Naive thymus-derived CD4-positive, alpha-beta T cell (primary cell): ENCODE measurements around the gene ZC3H12D. TPM values are rescaled to one million over a fixed set of nuclear protein-coding genes. Genes with fewer than 3 reads are reported as not detected.
"Not testable (repeated sequence)": the region's sequence is repeated elsewhere in the genome, so short reads cannot be mapped to it uniquely, and the experiment has no call there.

Experiments used
- ATAC-seq: fragments of 150-1000 bp; cut with Tn5 transposase; 2 replicates; pipeline ENCODE4 v1.10.0; 2021; ENCODE audit warnings: mild to moderate bottlenecking, moderate library complexity
- CTCF ChIA-PET: fragments of 350-600 bp; sonication (Branson Sonifier 250); formaldehyde crosslinking; loops from one replicate; lab custom pipeline; 2021; ENCODE audit warnings: antibody characterized with exemption; lab: Charles Lee
- POLR2A ChIA-PET: fragments of 350-600 bp; sonication (Branson Sonifier 250); formaldehyde crosslinking; loops from one replicate; lab custom pipeline; 2021; ENCODE audit warnings: antibody characterized with exemption, inconsistent platforms; lab: Charles Lee
- DNase-seq, 9 donors: peaks; one replicate each; pipeline versions ENCODE4 v3.0.0 to v3.0.0-alpha.2; 2020 to 2022; ENCODE audit warnings: mixed read lengths in 1 of 9
- H3K27ac ChIP-seq: one replicate; pipeline ENCODE4 v1.7.0; 2013; ENCODE audit warnings: mild to moderate bottlenecking, low read depth, low read length, moderate library complexity
- H3K27me3 ChIP-seq, 2 donors: one replicate each; pipeline ENCODE4 v1.7.0; 2013; ENCODE audit warnings: low read length in 2 of 2, mild to moderate bottlenecking in 2 of 2, moderate library complexity in 2 of 2; ENCODE audit not compliant: control insufficient read depth in 2 of 2, insufficient read depth in 2 of 2
- H3K36me3 ChIP-seq, 3 experiments: 1 replicate in 2 of 3; 2 replicates in 1 of 3; pipeline ENCODE4 v1.7.0; 2013; ENCODE audit warnings: low read length in 3 of 3, mild to moderate bottlenecking in 3 of 3, moderate library complexity in 1 of 3; ENCODE audit not compliant: insufficient read depth in 3 of 3, control insufficient read depth in 2 of 3
- H3K4me1 ChIP-seq, 2 donors: one replicate each; pipeline ENCODE4 v1.7.0; 2013; ENCODE audit warnings: low read length in 2 of 2, mild to moderate bottlenecking in 2 of 2, moderate library complexity in 1 of 2; ENCODE audit not compliant: control insufficient read depth in 2 of 2, insufficient read depth in 2 of 2
- H3K4me3 ChIP-seq: 2 replicates; pipeline ENCODE4 v1.7.0; 2013; ENCODE audit warnings: mild to moderate bottlenecking, low read length
- H3K9me3 ChIP-seq, 3 experiments: 1 replicate in 2 of 3; 2 replicates in 1 of 3; pipeline ENCODE4 v1.7.0; 2013; ENCODE audit warnings: low read length in 3 of 3; ENCODE audit not compliant: control insufficient read depth in 2 of 3
- H3K27ac Mint-ChIP-seq, 9 donors: one replicate each; pipeline ENCODE4 v1.8.0; 2020 to 2022; ENCODE audit warnings: mixed read lengths in 9 of 9, mild to moderate bottlenecking in 8 of 9, moderate library complexity in 5 of 9, inconsistent platforms in 2 of 9
- H3K27me3 Mint-ChIP-seq, 5 donors: one replicate each; pipeline ENCODE4 v1.8.0; 2021 to 2022; ENCODE audit warnings: mixed read lengths in 5 of 5, mild to moderate bottlenecking in 1 of 5
- H3K36me3 Mint-ChIP-seq, 5 donors: one replicate each; pipeline ENCODE4 v1.8.0; 2020 to 2022; ENCODE audit warnings: mixed read lengths in 5 of 5, mild to moderate bottlenecking in 3 of 5, inconsistent platforms in 1 of 5
- H3K4me1 Mint-ChIP-seq, 7 donors: one replicate each; pipeline ENCODE4 v1.8.0; 2020 to 2022; ENCODE audit warnings: mixed read lengths in 7 of 7, mild to moderate bottlenecking in 3 of 7, inconsistent platforms in 1 of 7
- H3K4me3 Mint-ChIP-seq, 10 donors: one replicate each; pipeline ENCODE4 v1.8.0; 2020 to 2022; ENCODE audit warnings: mild to moderate bottlenecking in 10 of 10, mixed read lengths in 10 of 10, moderate library complexity in 6 of 10, inconsistent platforms in 2 of 10
- H3K9me3 Mint-ChIP-seq, 11 donors: one replicate each; pipeline ENCODE4 v1.8.0; 2020 to 2022; ENCODE audit warnings: mixed read lengths in 11 of 11, mild to moderate bottlenecking in 4 of 11, inconsistent platforms in 1 of 11, moderate library complexity in 1 of 11
- intact Hi-C, 2 donors: fragments of 100-400 bp; cut with micrococcal nuclease; formaldehyde crosslinking; loops; one replicate each; pipeline ENCODE4 v1.15.1; 2023
- polyA plus RNA-seq, 2 donors: library from polyadenylated mRNA; unstranded; fragments of 300-500 nt; fragmentation: Illumina TruSeq; gene quantifications; one replicate each; pipeline ENCODE4 v1.2.3, GENCODE V29; 2021
- total RNA-seq, 6 experiments: library from RNA in 5 of 6; stranded (reverse) in 5 of 6; gene quantifications; 1 replicate in 5 of 6; 2 replicates in 1 of 6; pipeline ENCODE4 v1.2.3 and lab custom pipeline; 2021 to 2026

The ZC3H12D gene
- total and polyA plus RNA-seq, 7 experiments from 2014 or later = 1.8 to 85.6 (median 67.9) TPM

DNA sequence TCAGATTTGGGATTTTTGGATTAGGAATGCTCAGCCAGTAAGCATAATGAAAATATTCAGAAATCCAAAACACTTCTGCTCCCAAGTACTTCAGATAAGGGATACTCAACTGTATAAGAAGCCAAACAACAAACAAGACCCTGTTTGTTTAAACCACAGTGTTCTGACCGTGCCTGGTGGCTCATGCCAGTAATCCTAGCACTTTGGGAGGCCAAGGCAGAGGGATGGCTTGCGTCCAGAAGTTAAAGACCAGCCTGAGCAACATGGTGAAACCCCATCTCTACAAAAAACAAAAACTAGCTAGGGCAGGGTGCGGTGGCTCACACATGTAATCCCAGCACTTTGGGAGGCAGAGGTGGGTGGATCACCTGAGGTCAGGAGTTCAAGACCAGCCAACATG, 24.6 kb downstream of the ZC3H12D start:
- H3K4me3 Mint-ChIP-seq, H3K27ac Mint-ChIP-seq, H3K4me1 ChIP-seq, H3K27ac ChIP-seq, H3K9me3 ChIP-seq, H3K4me3 ChIP-seq, H3K9me3 Mint-ChIP-seq, DNase-seq, H3K27me3 Mint-ChIP-seq, H3K27me3 ChIP-seq, intact Hi-C loops, ATAC-seq, POLR2A ChIA-PET: not testable (repeated sequence)
- Mint-ChIP-seq H3K36me3 (peaks cover 16 to 31% (median 22%) of the 10 kb centered on the region in 5 donors), H3K4me1 (peaks cover 0 to 16% (median 11%) of the 10 kb centered on the region in 7 donors)
- H3K36me3 ChIP-seq = peaks cover 8 to 48% (median 21%) of the 10 kb centered on the region in 3 experiments
- CTCF ChIA-PET = interaction anchor here (1.8 kb wide), 1 partner anchor 56 kb away, joined by 6 read pairs; no protein-coding TSS in a partner anchor

GRCh38 chr6:149459761-149460160, 25.1 kb downstream of the ZC3H12D start:
- no peaks in the 10 kb centered on the region for H3K27me3 ChIP-seq
- H3K27ac ChIP-seq = no peak overlapping the region
- H3K4me1 ChIP-seq = no peaks in the 10 kb centered on the region
- H3K4me3 Mint-ChIP-seq = no peak overlapping the region
- H3K9me3 ChIP-seq = no peaks in the 10 kb centered on the region
- H3K36me3 ChIP-seq = peaks cover 8 to 47% (median 21%) of the 10 kb centered on the region in 3 experiments
- no peak for DNase-seq
- peaks cover 16 to 31% (median 22%) of the 10 kb centered on the region in 5 donors for H3K36me3 Mint-ChIP-seq
- H3K27ac Mint-ChIP-seq = peak overlapping the region in 1 of 9 donors; percentile 46
- ChIA-PET POLR2A (no interaction called here), CTCF (no interaction called here)
- H3K27me3 Mint-ChIP-seq = no peaks in the 10 kb centered on the region
- H3K9me3 Mint-ChIP-seq = peaks cover 0 to 2% (median 0%) of the 10 kb centered on the region in 11 donors
- peaks cover 0 to 18% (median 11%) of the 10 kb centered on the region in 7 donors for H3K4me1 Mint-ChIP-seq
- intact Hi-C loops = no loop called here
- H3K4me3 ChIP-seq = no peak overlapping the region
- no peak for ATAC-seq

GRCh38 chr6:149458806-149459205, 26.0 kb downstream of the ZC3H12D start:
- Histone ChIP-seq H3K27ac (no peak overlapping the region), H3K4me3 (no peak overlapping the region), H3K9me3 (no peaks in the 10 kb centered on the region), H3K4me1 (no peaks in the 10 kb centered on the region), H3K36me3 (peaks cover 0 to 46% (median 21%) of the 10 kb centered on the region in 3 experiments), H3K27me3 (no peaks in the 10 kb centered on the region)
- Mint-ChIP-seq H3K27me3 (no peaks in the 10 kb centered on the region), H3K4me1 (peaks cover 0 to 13% (median 7%) of the 10 kb centered on the region in 7 donors), H3K27ac (peak overlapping the region in 3 of 9 donors; percentile 23 to 58 (median 58)), H3K36me3 (peaks cover 16 to 31% (median 20%) of the 10 kb centered on the region in 5 donors), H3K4me3 (no peak overlapping the region), H3K9me3 (peaks cover 0 to 2% (median 0%) of the 10 kb centered on the region in 11 donors)
- intact Hi-C loops = no loop called here
- POLR2A ChIA-PET = interaction anchor here (0.7 kb wide), 1 partner anchor 66 kb away, joined by 3 read pairs; no protein-coding TSS in a partner anchor
- ATAC-seq (no peak), DNase-seq (no peak)
- CTCF ChIA-PET = interaction anchor here (1.1 kb wide), 1 partner anchor 27 kb away, joined by 3 read pairs; no protein-coding TSS in a partner anchor

DNA sequence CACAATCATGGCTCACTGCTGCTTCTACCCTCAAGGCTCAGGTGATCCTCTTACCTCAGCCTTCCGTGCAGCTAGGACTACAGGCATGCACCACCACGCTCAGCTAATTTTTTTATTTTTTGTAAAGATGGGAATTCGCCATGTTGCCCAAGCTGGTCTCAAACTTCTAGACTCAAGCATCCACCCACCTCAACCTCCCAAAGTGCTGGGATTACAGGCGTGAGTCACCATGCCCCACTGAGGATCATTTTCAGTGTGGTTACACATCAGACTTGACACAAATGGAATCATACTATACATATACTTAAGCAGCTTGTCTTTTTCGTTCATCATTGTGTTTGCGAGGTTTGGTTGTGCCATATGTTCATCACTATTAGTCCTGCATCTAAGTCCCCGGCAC, 26.6 kb downstream of the ZC3H12D start:
- H3K4me3 Mint-ChIP-seq = no peak overlapping the region

DNA sequence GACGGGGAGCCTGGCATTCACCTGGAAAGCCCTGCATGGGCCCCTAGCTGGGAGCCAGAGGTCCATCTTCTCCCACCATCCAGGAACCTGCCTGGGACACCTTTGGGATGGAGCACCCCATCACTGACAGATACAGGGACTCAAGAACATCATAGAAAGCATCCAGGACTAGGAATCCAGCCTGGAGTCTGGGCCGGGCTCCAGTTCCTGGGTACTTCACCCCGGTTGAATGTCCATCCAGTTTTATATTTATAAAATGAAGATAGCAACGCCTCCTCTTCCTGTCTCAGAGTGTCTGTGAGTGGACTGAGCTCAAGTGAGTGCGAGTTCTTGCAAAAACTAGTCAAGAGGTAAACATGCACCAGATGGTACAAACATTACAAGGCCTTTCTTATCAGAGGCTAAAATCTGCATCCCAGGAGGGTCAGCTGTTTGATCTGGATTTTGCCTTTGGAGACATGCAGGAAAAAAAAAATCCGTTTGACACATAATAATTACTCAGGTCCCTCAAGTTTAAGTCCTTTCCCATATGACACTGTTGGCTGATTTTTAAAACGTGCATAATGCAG, 27.4 kb downstream of the ZC3H12D start:
- ChIA-PET POLR2A (no interaction called here), CTCF (interaction anchor here (1.1 kb wide), 1 partner anchor 26 kb away, joined by 3 read pairs; no protein-coding TSS in a partner anchor)
- H3K9me3 Mint-ChIP-seq = peaks cover 0 to 2% (median 0%) of the 10 kb centered on the region in 11 donors
- H3K4me3 Mint-ChIP-seq = no peak overlapping the region
- Histone ChIP-seq H3K36me3 (peaks cover 0 to 47% (median 21%) of the 10 kb centered on the region in 3 experiments), H3K27me3 (no peaks in the 10 kb centered on the region), H3K4me3 (no peak overlapping the region), H3K4me1 (no peaks in the 10 kb centered on the region), H3K27ac (no peak overlapping the region), H3K9me3 (no peaks in the 10 kb centered on the region)
- ATAC-seq = no peak
- peak overlapping the region in 1 of 9 donors; percentile 20 for H3K27ac Mint-ChIP-seq
- no peaks in the 10 kb centered on the region for H3K27me3 Mint-ChIP-seq
- peaks cover 10 to 25% (median 16%) of the 10 kb centered on the region in 5 donors for H3K36me3 Mint-ChIP-seq
- H3K4me1 Mint-ChIP-seq = peaks cover 0 to 8% (median 0%) of the 10 kb centered on the region in 7 donors
- DNase-seq = no peak
- intact Hi-C loops = no loop called here

More for the DNA sequence above, 26.6 kb downstream of the ZC3H12D start:
- peaks cover 0 to 13% (median 4%) of the 10 kb centered on the region in 7 donors for H3K4me1 Mint-ChIP-seq
- ATAC-seq = no peak
- H3K9me3 Mint-ChIP-seq = peaks cover 0 to 2% (median 0%) of the 10 kb centered on the region in 11 donors
- H3K27me3 Mint-ChIP-seq = no peaks in the 10 kb centered on the region
- Histone ChIP-seq H3K27ac (no peak overlapping the region), H3K27me3 (no peaks in the 10 kb centered on the region), H3K4me1 (no peaks in the 10 kb centered on the region), H3K4me3 (no peak overlapping the region), H3K9me3 (no peaks in the 10 kb centered on the region), H3K36me3 (peaks cover 0 to 45% (median 21%) of the 10 kb centered on the region in 3 experiments)
- H3K27ac Mint-ChIP-seq = no peak overlapping the region
- peaks cover 16 to 27% (median 19%) of the 10 kb centered on the region in 5 donors for H3K36me3 Mint-ChIP-seq
- DNase-seq = no peak
- intact Hi-C loops = no loop called here
- ChIA-PET POLR2A (interaction anchor here (0.7 kb wide), 1 partner anchor 66 kb away, joined by 3 read pairs; no protein-coding TSS in a partner anchor), CTCF (interaction anchor here (1.1 kb wide), 1 partner anchor 26 kb away, joined by 3 read pairs; no protein-coding TSS in a partner anchor)

GRCh38 chr6:149456311-149457021, 28.3 kb downstream of the ZC3H12D start:
- Mint-ChIP-seq H3K27ac (no peak overlapping the region), H3K9me3 (peaks cover 0 to 2% (median 0%) of the 10 kb centered on the region in 11 donors), H3K36me3 (peaks cover 9 to 25% (median 15%) of the 10 kb centered on the region in 5 donors), H3K27me3 (no peaks in the 10 kb centered on the region), H3K4me3 (no peak overlapping the region), H3K4me1 (peaks cover 0 to 12% (median 0%) of the 10 kb centered on the region in 7 donors)
- ChIA-PET CTCF (no interaction called here), POLR2A (no interaction called here)
- no peak for ATAC-seq
- no peak overlapping the region for H3K4me3 ChIP-seq
- no peaks in the 10 kb centered on the region for H3K9me3 ChIP-seq
- intact Hi-C loops = no loop called here
- H3K27me3 ChIP-seq = no peaks in the 10 kb centered on the region
- H3K36me3 ChIP-seq = peaks cover 0 to 44% (median 21%) of the 10 kb centered on the region in 3 experiments
- peak in 1 of 9 donors; percentile 6 for DNase-seq
- H3K4me1 ChIP-seq = no peaks in the 10 kb centered on the region
- no peak overlapping the region for H3K27ac ChIP-seq
